ENCODE data around the gene C4orf51. TPM values are rescaled to one million over a fixed set of nuclear protein-coding genes. Genes with fewer than 3 reads are reported as not detected.

C4orf51 gene
- total and polyA plus RNA-seq, 2 of the 8 experiments (the other 6 are each of a cell fraction or from before 2014, with no cell fraction given), result 0.54 TPM; not detected in 1

- peaks cover 0 to 6% (median 4%) of the 10 kb centered on the region in 4 experiments; a peak in 4 of 7 replicates for H3K4me1 ChIP-seq (replicated peaks in 1 of 4; ENCODE audit: control insufficient read depth in 3 of 4, insufficient read depth in 4 of 4, low read length in 3 of 4)
- peak in 1 of 2 experiments; percentile 10 for DNase-seq (ENCODE audit: low read depth in 1 of 2, low spot score in 2 of 2)
- H2BK15ac ChIP-seq (ENCODE audit: low read length), result no peak overlapping the region
- H3K4me2 ChIP-seq (ENCODE audit: insufficient read depth in 1 of 2, low read depth in 2 of 2, low read length in 2 of 2), result 0 out of 4 replicates have a peak overlapping the region, but pooled peaks of 1 of the 2 experiments have one; percentile 8
- peaks cover 4 to 26% (median 14%) of the 10 kb centered on the region in 4 experiments; a peak in 7 of 8 replicates for H3K36me3 ChIP-seq (ENCODE audit: control insufficient read depth in 2 of 4, insufficient read depth in 4 of 4, low read length in 3 of 4)
- H3K4me3 ChIP-seq (ENCODE audit: extremely low read depth in 1 of 4, insufficient read depth in 2 of 4, low read depth in 3 of 4, low read length in 4 of 4), result no peak overlapping the region
- no peak overlapping the region for H3K23ac ChIP-seq (ENCODE audit: insufficient read length)
- ChIA-PET POLR2A (ENCODE audit: partially characterized antibody) (interaction anchor here (0.6 kb wide), 1 partner anchor 514 kb away, joined by 3 read pairs; no protein-coding TSS in a partner anchor), CTCF (ENCODE audit: partially characterized antibody) (interaction anchor here (1.3 to 2.8 kb wide), 2 partner anchors 23 to 109 kb away, joined by 3 to 8 read pairs; no protein-coding TSS in a partner anchor)
- no peak overlapping the region for H2BK12ac ChIP-seq (ENCODE audit: low read depth, low read length)
- H4K8ac ChIP-seq (ENCODE audit: extremely low read depth, insufficient read depth, low read length), result no peak overlapping the region
- WGBS, 2 experiments (ENCODE audit: extremely low coverage in 1 of 2, insufficient coverage in 1 of 2, insufficient read length in 1 of 2, insufficient replicate concordance in 2 of 2, low coverage in 1 of 2, low lambda C conversion rate in 2 of 2, missing lambda C conversion rate in 1 of 2), result 76% methylated on average over 8 of the region's 8 CpGs; no CpG with 5 or more reads in 1 of the 2 experiments
- H3K9me3 ChIP-seq (ENCODE audit: insufficient read depth in 2 of 2, low read depth in 1 of 2, low read length in 1 of 2), result no peaks in the 10 kb centered on the region; a peak in 1 of 4 replicates
- no peak overlapping the region for H3K4ac ChIP-seq (replicated peaks; ENCODE audit: insufficient read length, low read depth, low read length)
- no peak overlapping the region for H2AK5ac ChIP-seq (ENCODE audit: low read depth, low read length)
- no peak for FAIRE-seq
- H2BK120ac ChIP-seq (replicated peaks; ENCODE audit: low read depth, low read length), result no peak overlapping the region
- H3K79me1 ChIP-seq (ENCODE audit: low read depth, low read length), result 0 out of 2 replicates have a peak, but pooled peaks cover 2% of the 10 kb centered on the region
- no peak overlapping the region for H4K91ac ChIP-seq (replicated peaks; ENCODE audit: insufficient read length, low read length)
- TF ChIP-seq CHD2 (IDR thresholded peaks at IDR 0.05; ENCODE audit: low read length) (no peak), YY1 (IDR thresholded peaks at IDR 0.05; ENCODE audit: low read depth, low read length) (no peak), JUND (IDR thresholded peaks at IDR 0.05; ENCODE audit: low read length) (no peak), TAF1 (IDR thresholded peaks at IDR 0.05; ENCODE audit: low read depth, low read length) (no peak)
- H2AFZ ChIP-seq (ENCODE audit: low read length), result no peak overlapping the region
- H3K9ac ChIP-seq (replicated peaks in 1 of 4; ENCODE audit: extremely low read depth in 1 of 4, low read depth in 3 of 4, low read length in 3 of 4), result no peak overlapping the region
- no peaks in the 10 kb centered on the region for H3K79me2 ChIP-seq (ENCODE audit: control insufficient read depth in 1 of 2, insufficient read depth in 2 of 2, low read length in 2 of 2)
- no peak overlapping the region for H3K27ac ChIP-seq (ENCODE audit: low read depth, low read length)
- H4K20me1 ChIP-seq (replicated peaks in 1 of 2; ENCODE audit: control insufficient read depth in 1 of 2, insufficient read depth in 2 of 2, low read length in 2 of 2), result no peaks in the 10 kb centered on the region
- H3K27me3 ChIP-seq (replicated peaks in 1 of 4; ENCODE audit: control insufficient read depth in 3 of 4, extremely low read depth in 1 of 4, insufficient read depth in 3 of 4, low read length in 3 of 4), result no peaks in the 10 kb centered on the region
- H4K5ac ChIP-seq (ENCODE audit: insufficient read length, low read depth, low read length), result no peak overlapping the region
- H3K18ac ChIP-seq (ENCODE audit: extremely low read depth, low read length), result no peak overlapping the region
- H3K23me2 ChIP-seq (ENCODE audit: low read depth, low read length), result no peaks in the 10 kb centered on the region
- no peak overlapping the region for H3K56ac ChIP-seq (replicated peaks; ENCODE audit: insufficient read length, low read depth, low read length)
- H3K14ac ChIP-seq (ENCODE audit: insufficient read length), result no peak overlapping the region
- peak overlapping the region; percentile 27; the same call in 1 of the 2 replicates for H2BK5ac ChIP-seq (ENCODE audit: low read depth, low read length)
- H2BK20ac ChIP-seq (ENCODE audit: low read length), result no peak overlapping the region
These were observed 99.4 kb downstream of the C4orf51 start for GRCh38 chr4:145779319-145779801.

Data from H1 (cell line).